ENCODE results near the gene TMIGD1.

DNA sequence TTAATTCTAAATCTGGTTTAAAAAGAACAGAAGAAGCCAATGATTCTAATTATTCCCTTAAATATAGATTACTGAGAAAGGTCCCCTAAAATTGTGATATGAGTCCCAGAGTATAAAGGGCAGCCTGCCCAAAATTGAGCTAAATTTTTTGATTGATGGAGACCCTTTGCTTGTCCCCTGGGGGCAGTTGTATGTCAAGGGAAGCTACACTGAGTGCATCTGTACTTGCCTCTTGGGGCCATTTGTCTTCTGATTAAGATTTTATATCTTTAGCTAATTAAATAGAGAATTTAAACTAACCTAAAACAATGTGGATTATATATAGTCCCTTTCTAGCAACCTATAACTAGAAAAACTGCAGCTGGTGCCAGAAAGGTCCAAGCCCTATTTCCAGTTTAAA lies 54.7 kb downstream of the TMIGD1 start:
- TF ChIP-seq CTCF (IDR thresholded peaks at IDR 0.05) (no peak), POLR2A (IDR thresholded peaks at IDR 0.05) (no peak), EP300 (IDR thresholded peaks at IDR 0.05) (no peak)
